Measurements from ENCODE around the gene C10orf90.

The C10orf90 gene

GRCh38 chr10:126432507-126432906, 238.0 kb downstream of the C10orf90 start:
- no peak for DNase-seq (ENCODE audit: low read depth)
- TF ChIP-seq MAX (IDR thresholded peaks at IDR 0.05; ENCODE audit: low read depth, low read length) = no peak
- no peak for TF ChIP-seq CTCF (IDR thresholded peaks at IDR 0.05; ENCODE audit: low read depth, low read length)
- no peak for TF ChIP-seq POLR2A (IDR thresholded peaks at IDR 0.05; ENCODE audit: extremely low read depth, insufficient read length)
- no peak for TF ChIP-seq MYC (IDR thresholded peaks at IDR 0.05; ENCODE audit: low read depth, low read length)
- H3K4me3 ChIP-seq (ENCODE audit: low read depth, low read length) = no peak overlapping the region

- no peak for TF ChIP-seq CTCF (IDR thresholded peaks at IDR 0.05; ENCODE audit: low read depth, low read length)
- no peak for TF ChIP-seq POLR2A (IDR thresholded peaks at IDR 0.05; ENCODE audit: extremely low read depth, insufficient read length)
- no peak for TF ChIP-seq MYC (IDR thresholded peaks at IDR 0.05; ENCODE audit: low read depth, low read length)
- no peak for TF ChIP-seq MAX (IDR thresholded peaks at IDR 0.05; ENCODE audit: low read depth, low read length)
- no peak for DNase-seq (ENCODE audit: low read depth)
- no peak overlapping the region for H3K4me3 ChIP-seq (ENCODE audit: low read depth, low read length)
Measured at GRCh38 chr10:126431816-126432215, 238.7 kb downstream of the C10orf90 start.

- no peak for DNase-seq (ENCODE audit: low read depth)
- no peak for TF ChIP-seq MAX (IDR thresholded peaks at IDR 0.05; ENCODE audit: low read depth, low read length)
- TF ChIP-seq CTCF (IDR thresholded peaks at IDR 0.05; ENCODE audit: low read depth, low read length) = no peak
- no peak for TF ChIP-seq POLR2A (IDR thresholded peaks at IDR 0.05; ENCODE audit: extremely low read depth, insufficient read length)
- TF ChIP-seq MYC (IDR thresholded peaks at IDR 0.05; ENCODE audit: low read depth, low read length) = no peak
- no peak overlapping the region for H3K4me3 ChIP-seq (ENCODE audit: low read depth, low read length)
Measured at GRCh38 chr10:126430512-126430911, 240.0 kb downstream of the C10orf90 start.

- H3K4me3 ChIP-seq (ENCODE audit: low read depth, low read length) = no peak overlapping the region
- TF ChIP-seq MAX (IDR thresholded peaks at IDR 0.05; ENCODE audit: low read depth, low read length) = no peak
- no peak for TF ChIP-seq MYC (IDR thresholded peaks at IDR 0.05; ENCODE audit: low read depth, low read length)
- TF ChIP-seq CTCF (IDR thresholded peaks at IDR 0.05; ENCODE audit: low read depth, low read length) = no peak
- TF ChIP-seq POLR2A (IDR thresholded peaks at IDR 0.05; ENCODE audit: extremely low read depth, insufficient read length) = no peak
- DNase-seq (ENCODE audit: low read depth) = no peak
Measured at GRCh38 chr10:126429275-126429674, 241.2 kb downstream of the C10orf90 start.

- no peak for DNase-seq (ENCODE audit: low read depth)
- H3K4me3 ChIP-seq (ENCODE audit: low read depth, low read length) = no peak overlapping the region
- TF ChIP-seq POLR2A (IDR thresholded peaks at IDR 0.05; ENCODE audit: extremely low read depth, insufficient read length) = no peak
- no peak for TF ChIP-seq MAX (IDR thresholded peaks at IDR 0.05; ENCODE audit: low read depth, low read length)
- no peak for TF ChIP-seq MYC (IDR thresholded peaks at IDR 0.05; ENCODE audit: low read depth, low read length)
- no peak for TF ChIP-seq CTCF (IDR thresholded peaks at IDR 0.05; ENCODE audit: low read depth, low read length)
Measured at GRCh38 chr10:126425489-126426065, 244.9 kb downstream of the C10orf90 start.
